GM21723 (cell line): ENCODE measurements around the gene ANKFN1.

Source experiments
- ATAC-seq: cut with Tn5 transposase; IDR thresholded peaks from one replicate; pipeline ENCODE4 v1.9.1; 2021; ENCODE audit warnings: mild to moderate bottlenecking, moderate library complexity; ENCODE audit not compliant: unreplicated experiment

The ANKFN1 gene

DNA sequence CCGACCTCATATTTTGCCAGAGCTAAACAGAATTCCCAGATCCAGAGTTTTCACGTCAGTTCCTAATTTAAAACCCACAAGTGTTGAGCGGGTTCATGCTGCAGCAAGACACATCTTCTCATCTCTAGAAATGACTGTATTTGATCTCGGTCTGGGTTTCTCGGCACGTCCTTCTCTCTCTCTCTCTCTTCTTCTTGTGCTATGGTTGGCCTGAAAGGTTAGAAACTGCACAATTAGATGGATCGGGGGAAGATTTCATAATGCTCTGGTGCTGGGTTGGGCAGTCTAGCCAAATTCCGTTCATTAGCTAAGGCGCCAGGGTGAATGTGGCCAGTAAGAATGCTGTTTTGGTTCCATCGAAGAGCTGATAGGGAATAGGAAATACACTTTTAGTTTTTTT lies 281.3 kb downstream of the ANKFN1 start:
- no peak for ATAC-seq

DNA sequence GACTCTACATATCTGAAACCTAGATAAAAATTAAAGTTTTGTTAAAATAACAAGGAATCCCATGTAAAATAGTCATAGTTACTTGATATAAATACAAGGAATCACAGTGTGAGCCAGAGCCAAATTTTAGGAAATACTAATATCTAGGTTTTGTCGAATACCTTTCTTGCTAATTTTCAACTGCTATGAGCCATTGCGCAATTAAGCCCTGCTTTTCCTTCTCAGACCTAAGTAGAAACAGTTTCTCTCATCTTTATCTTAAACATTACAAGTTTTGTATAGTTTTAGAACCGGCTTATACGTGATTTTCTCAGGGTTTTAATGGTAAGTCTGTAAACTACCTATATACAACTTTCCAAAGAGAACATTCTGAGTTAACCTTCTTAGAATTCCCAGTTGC lies 282.9 kb downstream of the ANKFN1 start:
- no peak for ATAC-seq

DNA sequence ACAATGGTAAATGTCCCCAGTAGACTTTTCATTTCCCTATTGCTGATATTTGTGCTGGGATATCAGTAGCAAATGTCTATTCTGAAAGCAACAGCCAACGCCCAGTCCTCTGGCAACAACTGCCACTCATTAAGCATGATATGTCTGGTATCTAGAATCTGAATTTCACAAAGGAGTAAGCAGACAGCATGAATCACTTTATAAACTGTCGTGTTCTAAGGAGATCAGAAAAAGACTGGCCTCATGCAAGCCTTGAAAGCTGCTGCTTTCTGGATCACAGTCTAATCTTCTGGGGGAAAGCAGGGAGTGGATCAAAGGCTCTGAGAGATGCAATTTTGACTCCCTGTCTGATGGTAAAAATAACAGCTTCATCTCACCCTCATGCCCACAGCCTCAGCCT lies 287.1 kb downstream of the ANKFN1 start:
- ATAC-seq = no peak

DNA sequence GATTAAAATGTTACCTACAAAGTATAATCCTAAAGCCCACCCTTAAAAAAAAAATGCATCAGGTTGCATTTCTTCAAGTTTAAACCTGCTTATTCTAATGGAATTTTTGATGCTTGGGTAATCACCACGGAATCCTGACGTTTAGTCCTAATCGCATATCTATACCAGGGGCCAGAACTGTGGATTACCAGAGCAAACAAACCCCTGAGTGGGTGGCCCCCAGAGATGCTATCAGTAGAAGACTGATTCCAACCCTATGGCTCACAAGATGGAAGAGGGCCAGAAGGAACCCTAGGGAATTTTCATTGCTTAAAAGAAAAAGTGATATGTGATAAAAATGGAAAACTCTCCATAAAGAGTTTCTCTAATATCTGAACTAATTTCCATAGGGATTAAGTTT lies 288.0 kb downstream of the ANKFN1 start:
- ATAC-seq = no peak

DNA sequence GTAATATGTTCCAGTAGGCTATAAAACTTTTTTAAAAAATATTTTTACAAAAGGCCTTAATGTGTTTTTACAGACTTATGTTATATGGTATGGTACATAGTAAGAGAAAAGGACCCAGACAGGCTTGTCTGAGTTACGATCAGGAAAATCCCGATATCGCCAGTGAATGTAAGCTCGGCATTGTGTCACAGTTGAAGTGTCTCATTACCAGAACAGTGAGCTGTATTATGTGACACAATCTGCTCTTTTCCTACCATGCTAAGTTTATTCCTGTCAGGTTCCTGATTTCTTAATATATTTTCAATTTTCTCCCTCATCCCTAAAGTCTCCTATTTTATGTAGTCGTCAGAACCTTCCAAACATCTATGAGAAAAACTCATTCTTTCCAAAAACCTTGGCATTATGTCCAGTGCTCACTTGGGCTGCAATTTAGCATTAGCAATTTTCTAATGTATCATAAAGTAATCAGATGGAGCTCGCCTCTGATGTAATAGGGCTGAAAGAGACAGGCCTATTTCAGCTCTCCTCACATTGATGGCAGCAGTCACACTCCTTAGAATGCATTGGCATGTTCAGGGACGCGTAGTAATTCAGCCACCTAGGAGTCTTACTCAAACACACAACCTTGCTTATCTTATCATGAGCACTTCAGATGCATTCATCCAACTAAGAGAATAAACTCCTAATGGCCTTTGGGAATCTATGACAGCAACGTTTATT lies 292.6 kb downstream of the ANKFN1 start:
- no peak for ATAC-seq

DNA sequence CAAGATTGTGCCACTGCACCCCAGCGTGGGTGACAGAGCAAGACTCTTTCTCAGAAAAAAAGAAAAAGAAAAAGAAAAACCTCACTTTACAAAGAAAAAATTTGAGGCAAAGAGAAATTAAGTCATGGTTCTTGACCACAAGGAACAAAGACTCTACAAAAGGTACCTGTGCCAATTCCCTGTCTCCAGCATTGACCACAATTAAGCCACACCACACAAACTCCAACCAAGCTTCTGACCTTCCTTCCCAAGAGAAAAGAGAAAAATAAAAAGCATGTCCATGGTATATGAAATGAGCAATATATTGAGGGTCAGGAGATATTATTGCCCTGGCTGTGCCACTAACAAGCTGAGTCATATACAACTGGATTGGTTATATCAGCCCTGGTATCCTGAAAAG lies 293.9 kb downstream of the ANKFN1 start:
- ATAC-seq = no peak

DNA sequence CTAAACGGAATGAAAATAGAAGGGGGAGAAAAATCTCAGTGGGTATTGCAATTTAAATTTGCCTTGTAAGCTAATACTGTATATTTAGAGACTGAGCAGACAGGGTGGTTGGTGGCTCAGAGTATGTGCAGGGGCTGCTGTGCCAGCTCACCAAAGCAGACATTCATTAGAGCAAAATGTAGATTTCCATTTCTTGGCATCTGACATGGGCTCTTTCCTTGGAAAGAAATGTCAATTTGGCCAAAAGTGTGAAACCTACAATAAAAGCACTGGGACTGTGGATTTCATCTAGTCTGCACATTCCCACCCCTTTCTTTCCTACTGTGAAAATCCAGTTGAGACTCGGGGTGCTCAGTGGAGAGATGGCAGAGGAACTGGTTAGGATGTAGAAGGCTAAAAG lies 295.1 kb downstream of the ANKFN1 start:
- no peak for ATAC-seq

DNA sequence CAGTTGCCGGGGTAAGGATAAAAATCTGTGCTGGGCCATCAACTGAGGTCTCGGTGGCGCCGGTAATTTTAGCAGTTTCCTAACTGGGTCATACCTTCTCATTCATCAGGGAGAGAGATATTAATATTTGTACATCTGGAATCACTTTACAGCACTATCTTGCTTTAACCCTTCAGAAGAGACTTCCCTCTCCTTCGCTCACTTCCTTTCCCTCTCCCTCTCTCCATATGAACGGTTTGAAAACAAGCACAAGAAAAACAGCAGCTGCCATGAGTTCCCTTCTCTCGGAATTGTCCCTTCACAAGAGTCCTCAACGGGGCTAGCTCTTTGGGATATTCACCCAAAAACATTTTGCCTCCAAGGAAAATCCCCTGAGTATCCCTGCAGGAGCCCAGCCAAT lies 295.9 kb downstream of the ANKFN1 start:
- ATAC-seq = no peak

DNA sequence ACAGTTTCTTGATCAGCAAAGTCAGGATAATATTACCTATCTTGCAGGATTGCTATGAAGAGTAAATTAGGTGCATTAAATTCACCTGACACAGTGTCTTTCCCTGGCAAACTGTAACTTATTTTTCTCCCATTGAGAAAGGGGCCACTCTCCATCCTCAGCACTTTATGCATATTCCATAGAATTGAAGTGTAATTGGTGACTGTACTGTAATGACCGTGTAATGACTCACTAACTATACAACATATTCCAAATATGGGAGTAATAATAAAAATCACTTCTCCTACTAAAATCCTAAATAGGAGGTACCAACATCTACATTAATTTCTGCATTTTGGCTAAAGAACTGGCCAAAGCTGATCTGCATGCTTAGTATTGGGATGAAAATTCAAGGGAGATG lies 298.4 kb downstream of the ANKFN1 start:
- no peak for ATAC-seq

DNA sequence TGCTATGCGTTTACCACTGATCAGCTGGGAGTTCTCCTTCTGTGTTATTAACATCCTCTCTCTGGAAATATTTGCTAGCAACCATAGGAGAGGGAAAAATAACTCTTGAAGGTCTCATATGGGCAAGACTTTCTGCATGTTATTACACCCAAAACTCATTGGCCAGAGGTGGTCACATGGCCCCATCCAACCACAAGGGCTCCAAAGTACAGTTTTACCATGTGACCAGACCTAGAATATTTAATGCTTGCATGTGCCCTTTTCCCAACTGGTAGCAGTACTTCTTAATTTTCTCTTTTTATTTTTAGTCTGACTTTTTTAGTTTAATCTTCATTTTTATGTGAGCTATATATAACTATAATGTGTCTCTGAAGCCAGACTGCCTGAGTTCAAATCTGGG lies 299.2 kb downstream of the ANKFN1 start:
- ATAC-seq = no peak

DNA sequence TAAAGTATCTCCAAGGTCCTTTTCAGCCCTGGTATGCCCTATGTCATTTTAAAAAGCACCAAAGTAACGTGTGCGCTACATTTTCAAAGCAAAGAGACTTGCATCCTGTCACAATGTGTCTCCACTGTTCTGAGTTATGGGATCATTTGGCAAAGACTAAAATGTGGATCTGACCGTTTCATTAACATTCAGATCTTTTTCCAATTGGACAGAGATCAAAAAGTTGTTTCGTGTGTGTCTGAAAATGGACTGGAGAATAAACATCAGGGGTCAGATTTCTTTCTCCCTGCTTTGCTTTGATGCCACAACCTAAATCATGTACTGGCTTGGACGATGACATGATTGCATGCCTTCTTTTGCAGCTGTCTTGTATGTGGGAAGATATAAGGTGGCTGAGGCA lies 304.2 kb downstream of the ANKFN1 start:
- ATAC-seq = no peak

DNA sequence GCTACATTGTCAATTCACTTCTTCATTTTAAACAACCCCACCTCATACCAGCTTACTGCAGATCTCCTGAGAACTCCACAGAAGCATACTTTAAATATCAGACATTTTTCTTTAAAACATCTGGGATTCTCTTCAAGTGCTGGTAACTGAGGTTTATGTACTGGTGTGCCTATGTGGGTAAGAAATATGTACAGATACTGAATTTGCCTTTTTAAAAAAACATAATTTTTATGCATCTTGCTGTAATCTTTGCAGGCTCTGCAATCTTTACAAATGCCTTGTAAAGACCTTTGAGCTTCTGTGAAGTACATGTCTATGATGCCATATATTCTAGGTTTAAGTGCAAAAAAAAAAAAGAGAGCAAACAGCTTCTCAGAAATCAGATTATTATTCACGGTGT lies 312.6 kb downstream of the ANKFN1 start:
- ATAC-seq = no peak

DNA sequence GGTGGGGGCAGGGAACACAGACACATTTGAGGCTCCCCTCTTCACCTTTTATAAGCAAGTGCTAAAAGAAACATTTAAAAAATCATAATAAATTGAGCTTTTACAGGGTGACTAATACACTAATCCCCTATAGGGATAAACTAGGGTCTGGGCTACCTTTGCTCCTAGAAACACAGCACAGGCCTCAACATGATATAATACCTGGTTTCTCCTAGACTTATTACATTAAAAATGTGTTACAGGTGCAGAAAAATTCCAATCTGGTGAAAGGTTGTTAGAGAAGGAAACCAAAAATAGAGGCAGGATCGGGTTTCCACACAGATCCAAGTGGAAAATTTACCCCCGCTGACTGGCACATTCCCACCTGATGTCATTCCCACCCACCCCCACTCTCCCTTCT lies 315.6 kb downstream of the ANKFN1 start:
- ATAC-seq = no peak

DNA sequence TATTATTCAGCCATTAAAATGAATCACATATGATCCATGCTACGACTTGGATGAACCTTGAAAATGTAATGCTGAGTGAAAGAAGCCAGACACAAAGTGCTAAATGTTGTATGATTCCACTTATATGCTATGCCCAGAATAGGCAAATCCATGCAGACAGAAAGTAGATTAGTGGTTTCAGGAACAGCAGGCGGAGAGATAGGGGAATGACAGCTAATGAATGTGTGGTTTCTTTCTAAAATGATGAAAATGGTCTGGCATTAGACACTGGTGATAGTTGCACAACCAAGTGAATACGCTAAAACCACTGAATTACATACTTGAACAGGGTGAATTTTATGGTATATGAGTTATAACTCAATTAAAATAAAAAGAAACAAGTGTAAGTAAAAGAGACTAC lies 318.4 kb downstream of the ANKFN1 start:
- ATAC-seq = no peak

DNA sequence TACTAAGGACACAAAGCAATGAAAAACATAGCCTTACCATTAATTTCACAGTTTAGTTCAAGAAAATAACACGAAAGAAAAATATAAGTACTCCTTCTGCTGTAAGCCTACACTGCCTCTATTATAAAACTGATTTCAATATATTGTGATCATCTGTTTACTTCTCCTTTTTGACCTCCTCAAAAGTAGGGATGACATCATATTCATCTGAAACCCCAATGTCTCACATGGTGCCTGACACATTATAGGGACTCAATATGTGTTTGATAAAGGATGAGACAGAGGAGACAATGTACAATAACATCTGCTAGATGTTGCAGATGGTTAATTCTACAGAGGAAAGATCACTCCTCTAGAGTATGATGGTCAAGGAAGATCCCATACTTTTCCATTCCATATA lies 321.8 kb downstream of the ANKFN1 start:
- ATAC-seq = no peak

DNA sequence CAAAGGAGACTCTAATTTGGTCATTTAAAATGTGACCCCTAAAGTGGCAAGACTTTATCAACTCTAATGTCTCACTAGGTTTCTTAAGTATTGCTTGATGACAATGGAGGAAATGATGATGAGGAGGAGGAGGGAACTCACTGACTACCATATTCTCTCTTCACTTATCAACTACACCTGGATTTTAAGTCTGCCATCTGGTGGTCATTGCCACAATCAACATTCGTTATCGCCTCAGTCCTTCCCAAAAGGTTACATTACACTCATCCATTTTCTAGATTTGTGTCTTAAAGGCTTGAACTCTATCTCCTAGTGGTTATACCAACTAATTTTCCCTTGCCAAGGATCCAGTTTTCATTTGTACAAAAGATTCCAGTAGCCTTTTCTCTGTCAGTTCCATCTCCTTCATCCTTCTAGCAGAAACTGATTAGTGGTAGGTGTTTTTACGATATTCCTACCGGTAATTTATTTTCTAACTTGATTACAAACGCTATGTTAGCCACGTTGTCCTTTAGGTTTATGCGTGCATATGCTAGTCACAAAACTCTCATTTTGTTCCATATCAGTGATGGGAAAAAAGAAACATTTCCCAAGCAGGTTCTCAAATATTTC lies 325.7 kb downstream of the ANKFN1 start:
- ATAC-seq = no peak

DNA sequence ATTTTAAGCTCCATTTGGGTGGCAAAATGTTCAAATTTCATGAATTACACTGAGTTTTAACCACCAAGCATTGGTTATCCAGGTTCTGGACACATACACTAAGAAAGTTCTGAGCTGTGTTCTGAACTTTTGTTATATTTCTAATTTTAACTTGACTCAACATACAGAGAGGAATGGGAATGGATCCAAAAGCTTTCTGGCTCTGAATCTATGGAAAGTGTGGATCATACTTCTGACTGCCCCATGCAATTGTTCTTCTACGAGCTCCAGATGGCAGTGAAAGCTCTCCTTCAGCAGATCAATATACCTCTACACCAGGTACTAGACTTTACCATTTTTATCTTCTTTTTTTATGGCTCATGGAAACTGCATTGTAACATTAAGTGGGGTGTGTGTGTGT lies 327.2 kb downstream of the ANKFN1 start:
- ATAC-seq = no peak

DNA sequence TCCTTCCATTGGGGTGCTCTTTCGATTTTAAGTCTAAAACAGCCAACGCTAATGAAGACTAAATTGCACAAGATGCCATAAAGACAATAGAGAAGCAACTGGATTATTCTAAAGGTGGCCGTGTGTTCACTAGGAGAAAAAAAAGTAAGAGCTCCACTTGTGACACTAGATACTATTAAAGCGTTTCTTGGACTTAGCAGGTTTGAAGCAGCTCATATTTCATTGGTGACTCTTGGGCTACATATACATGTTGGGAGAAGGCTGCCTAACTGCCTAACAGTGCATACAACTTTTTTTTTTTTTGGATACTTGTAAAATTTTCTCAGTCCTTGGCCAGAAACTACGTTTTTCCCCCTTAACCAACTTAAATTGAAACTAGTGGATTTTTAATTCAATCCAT lies 328.4 kb downstream of the ANKFN1 start:
- ATAC-seq = no peak

DNA sequence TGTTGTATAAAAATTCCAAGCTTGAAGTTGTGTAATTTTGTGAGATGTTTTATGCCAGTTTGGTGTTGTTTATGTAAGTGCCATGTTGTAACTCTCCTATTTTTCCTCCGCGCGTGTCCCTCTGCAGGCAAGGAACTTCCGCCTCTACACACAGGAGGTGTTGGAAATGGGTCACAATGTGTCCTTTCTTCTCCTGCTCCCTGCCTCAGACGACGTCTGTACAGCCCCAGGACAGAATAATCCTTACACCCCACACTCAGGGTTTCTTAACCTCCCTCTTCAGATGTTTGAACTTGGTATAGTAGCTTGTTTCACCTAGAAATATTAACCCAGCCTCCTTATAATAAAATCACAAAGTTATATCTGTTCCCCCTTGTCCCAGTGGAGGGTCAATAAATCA lies 329.0 kb downstream of the ANKFN1 start:
- no peak for ATAC-seq

DNA sequence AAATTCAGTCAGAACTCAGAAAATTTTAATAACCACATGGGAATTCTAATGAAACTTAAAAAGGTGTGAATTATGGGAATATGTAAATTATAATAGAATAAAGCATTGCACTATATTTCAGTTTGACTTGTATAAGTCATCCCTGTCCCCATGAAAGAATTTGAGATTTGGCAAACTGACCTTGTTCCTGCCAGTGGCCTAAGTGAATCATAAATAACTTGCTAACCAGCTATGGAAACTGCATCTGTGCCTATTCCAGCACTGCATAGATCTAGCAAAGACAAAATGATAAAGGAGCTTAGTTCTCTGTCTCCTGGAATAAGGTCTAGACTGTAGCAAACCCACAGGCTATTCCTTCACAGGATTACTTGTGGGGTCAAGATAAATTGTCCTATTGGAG lies 333.5 kb downstream of the ANKFN1 start:
- no peak for ATAC-seq

DNA sequence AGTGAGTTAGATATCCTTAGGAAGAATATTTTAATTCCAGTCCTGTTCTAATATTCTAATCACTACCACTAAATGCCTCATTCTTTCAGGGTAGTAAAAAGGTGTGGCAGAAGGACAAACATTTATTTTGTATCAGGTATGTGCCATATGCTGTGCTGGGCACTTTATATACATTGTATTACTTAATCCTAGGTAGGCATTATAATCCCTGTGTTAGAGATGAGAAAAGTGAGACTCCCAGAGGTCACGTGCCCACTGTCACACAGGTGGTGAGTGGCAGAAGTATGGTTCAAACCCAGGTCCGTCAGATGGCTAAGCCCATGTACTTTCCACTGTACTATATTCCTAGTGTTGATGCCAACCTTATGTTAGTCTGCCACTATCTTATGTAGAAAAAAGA lies 335.5 kb downstream of the ANKFN1 start:
- ATAC-seq = no peak

DNA sequence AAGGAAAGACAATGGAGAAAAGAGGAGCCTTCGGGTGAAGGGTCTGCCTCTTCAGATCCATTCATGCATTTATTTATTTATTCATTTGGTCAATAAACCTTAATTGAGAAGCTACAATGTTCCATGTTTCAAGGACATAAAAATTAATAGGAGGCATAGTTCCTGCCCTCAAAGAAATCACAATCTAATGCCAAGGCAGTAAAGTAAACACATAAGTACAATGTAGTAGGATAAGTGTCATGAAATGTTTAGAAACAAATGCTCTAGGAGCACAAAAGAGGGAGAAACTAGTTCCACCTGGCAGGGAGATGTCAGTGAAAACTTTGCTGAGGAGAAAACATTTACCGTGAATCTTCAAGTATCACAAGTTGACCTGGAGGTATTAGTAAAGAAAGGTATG lies 336.7 kb downstream of the ANKFN1 start:
- ATAC-seq = no peak

DNA sequence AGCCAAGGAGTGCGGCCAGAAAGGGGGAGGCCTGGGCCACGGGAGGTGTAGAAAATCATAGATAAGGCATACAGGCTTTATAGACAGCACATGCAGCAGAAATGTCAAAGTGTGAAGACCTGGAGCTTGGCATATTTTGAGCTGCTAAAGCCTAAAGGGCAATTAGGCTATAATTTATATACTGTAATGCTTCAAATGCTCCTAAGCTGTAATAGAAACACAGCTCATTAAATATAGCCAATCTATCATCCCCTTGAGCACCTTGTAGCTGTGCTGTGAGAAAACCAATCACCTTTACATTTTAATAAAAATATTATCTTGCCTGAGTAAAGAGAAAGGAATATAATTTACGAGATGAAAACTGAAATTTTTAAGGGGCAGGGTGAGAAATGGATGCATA lies 342.3 kb downstream of the ANKFN1 start:
- ATAC-seq = no peak
